Endothelial cell of umbilical vein (primary cell): Measurements from ENCODE around the gene FBXO24.

Experiments
- EZH2 ChIP-seq: IDR thresholded peaks from 2 replicates; pipeline ENCODE4 v1.6.1; 2012; ENCODE audit warnings: borderline replicate concordance, low read depth, mild to moderate bottlenecking, moderate library complexity, low read length, inconsistent platforms; ENCODE audit not compliant: severe bottlenecking
- POLR2A ChIP-seq: IDR thresholded peaks from 2 replicates; pipeline ENCODE4 v1.6.1; 2012; ENCODE audit warnings: low read depth, mild to moderate bottlenecking, control low read depth, low read length
- POLR2AphosphoS5 ChIP-seq: IDR thresholded peaks from 2 replicates; pipeline ENCODE4 v1.6.1; 2012; ENCODE audit warnings: low read depth, mild to moderate bottlenecking, control low read depth, low read length, moderate library complexity; ENCODE audit not compliant: insufficient read depth
- TF ChIP-seq, protein P1 (sequence below), 2 donors: IDR thresholded peaks; 1 replicate in 1 of 2; 2 replicates in 1 of 2; pipeline ENCODE4 v1.5.1; 2011; ENCODE audit warnings: low read length in 2 of 2, mild to moderate bottlenecking in 2 of 2, moderate library complexity in 2 of 2, control low read depth in 1 of 2, inconsistent platforms in 1 of 2, low read depth in 1 of 2; ENCODE audit not compliant: insufficient read depth in 1 of 2; ENCODE audit errors: extremely low read depth in 1 of 2

DNA sequence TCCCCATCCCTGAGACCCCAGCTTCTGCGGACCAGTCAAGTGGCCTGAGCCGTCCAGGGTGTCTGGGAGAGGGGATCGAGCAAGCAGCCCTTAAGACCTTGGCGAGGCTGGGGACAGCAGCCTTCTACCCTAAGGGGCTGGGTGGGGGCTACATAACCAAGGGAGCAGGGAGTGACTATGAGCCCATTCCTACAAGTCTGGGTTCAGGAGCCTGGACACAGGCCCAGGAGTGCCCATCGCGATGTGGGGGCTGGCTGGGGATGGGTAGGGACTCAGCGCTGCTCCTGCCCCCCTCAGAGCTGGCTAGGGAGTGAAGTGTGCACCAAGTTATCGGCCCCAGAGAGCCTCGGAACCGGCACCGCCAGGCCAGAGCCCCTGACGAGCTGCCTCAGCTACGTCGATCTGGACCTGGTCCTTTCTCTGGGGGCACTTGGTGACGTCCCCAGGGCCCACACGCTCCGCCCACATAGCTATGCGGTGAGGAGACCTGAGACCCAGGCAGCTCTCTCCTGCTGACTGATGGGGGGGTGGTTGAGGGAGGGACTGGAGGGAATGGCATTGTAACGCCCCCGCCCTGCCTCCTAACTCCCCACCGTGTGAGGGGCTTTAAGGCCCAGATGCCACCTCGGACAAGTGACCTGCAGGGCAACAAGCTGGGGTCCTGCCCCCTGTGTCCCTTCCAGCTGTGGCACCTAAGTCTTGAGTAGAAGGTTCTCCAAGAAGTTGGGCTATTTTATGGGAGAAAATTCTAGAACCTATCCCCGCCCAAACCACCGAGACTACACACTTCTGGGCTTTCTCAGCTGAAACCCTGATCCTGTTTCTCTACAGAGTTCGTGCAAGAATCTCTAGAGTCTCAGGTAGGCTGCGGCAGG lies 14.9 kb upstream of the FBXO24 start:
- TF ChIP-seq, protein P1, sequence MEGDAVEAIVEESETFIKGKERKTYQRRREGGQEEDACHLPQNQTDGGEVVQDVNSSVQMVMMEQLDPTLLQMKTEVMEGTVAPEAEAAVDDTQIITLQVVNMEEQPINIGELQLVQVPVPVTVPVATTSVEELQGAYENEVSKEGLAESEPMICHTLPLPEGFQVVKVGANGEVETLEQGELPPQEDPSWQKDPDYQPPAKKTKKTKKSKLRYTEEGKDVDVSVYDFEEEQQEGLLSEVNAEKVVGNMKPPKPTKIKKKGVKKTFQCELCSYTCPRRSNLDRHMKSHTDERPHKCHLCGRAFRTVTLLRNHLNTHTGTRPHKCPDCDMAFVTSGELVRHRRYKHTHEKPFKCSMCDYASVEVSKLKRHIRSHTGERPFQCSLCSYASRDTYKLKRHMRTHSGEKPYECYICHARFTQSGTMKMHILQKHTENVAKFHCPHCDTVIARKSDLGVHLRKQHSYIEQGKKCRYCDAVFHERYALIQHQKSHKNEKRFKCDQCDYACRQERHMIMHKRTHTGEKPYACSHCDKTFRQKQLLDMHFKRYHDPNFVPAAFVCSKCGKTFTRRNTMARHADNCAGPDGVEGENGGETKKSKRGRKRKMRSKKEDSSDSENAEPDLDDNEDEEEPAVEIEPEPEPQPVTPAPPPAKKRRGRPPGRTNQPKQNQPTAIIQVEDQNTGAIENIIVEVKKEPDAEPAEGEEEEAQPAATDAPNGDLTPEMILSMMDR (IDR thresholded peaks at IDR 0.05; ENCODE audit: extremely low read depth in 1 of 2, insufficient read depth in 1 of 2, low read depth in 1 of 2, low read length in 2 of 2), result no peak
- no peak for TF ChIP-seq EZH2
- no peak for TF ChIP-seq POLR2AphosphoS5
- no peak for TF ChIP-seq POLR2A
